H1 (cell line): Measurements from ENCODE around the gene RLN1.

Experiments used
- CBX5 ChIP-seq: fragments of 300-800, 300-1000 bp; sonication (generic); IDR thresholded peaks from 2 replicates; pipeline ENCODE4 v1.7.1; 2016; ENCODE audit warnings: antibody characterized with exemption, low read length, low read depth
- EGR1 ChIP-seq: IDR thresholded peaks from 2 replicates; pipeline ENCODE4 v1.6.1; 2011; ENCODE audit warnings: low read depth, low read length, borderline replicate concordance
- JUN ChIP-seq: IDR thresholded peaks from 2 replicates; pipeline ENCODE4 v1.6.1; 2011; ENCODE audit warnings: low read depth, mild to moderate bottlenecking, improper control_type of control experiment, low read length
- KDM4A ChIP-seq: IDR thresholded peaks from one replicate; pipeline ENCODE4 v1.7.1; 2012; ENCODE audit warnings: low read depth, mild to moderate bottlenecking, moderate library complexity, low read length, inconsistent platforms; ENCODE audit not compliant: severe bottlenecking
- PHF8 ChIP-seq: fragments of 200-600 bp; sonication (generic); conservative IDR thresholded peaks from 2 replicates; pipeline ENCODE4 v1.7.1; 2012; ENCODE audit warnings: low read depth, mild to moderate bottlenecking, inconsistent platforms, low read length, moderate library complexity
- POLR2AphosphoS5 ChIP-seq: IDR thresholded peaks from 2 replicates; pipeline ENCODE4 v1.6.1; 2011; ENCODE audit warnings: low read depth, low read length
- RAD21 ChIP-seq, 2 experiments: IDR thresholded peaks in 1 of 2; conservative IDR thresholded peaks in 1 of 2; 2 replicates each; pipeline ENCODE4 v1.6.1; 2011; ENCODE audit warnings: low read depth in 2 of 2, low read length in 2 of 2, improper control_type of control experiment in 1 of 2, inconsistent platforms in 1 of 2, mild to moderate bottlenecking in 1 of 2, moderate library complexity in 1 of 2
- TAF1 ChIP-seq: IDR thresholded peaks from 2 replicates; pipeline ENCODE4 v1.6.1; 2011; ENCODE audit warnings: mild to moderate bottlenecking, low read depth, low read length
- TF ChIP-seq, protein P1 (sequence below): IDR thresholded peaks from 2 replicates; pipeline ENCODE4 v1.6.1; 2011; ENCODE audit warnings: low read depth, mild to moderate bottlenecking, low read length; ENCODE audit not compliant: insufficient read depth
- TF ChIP-seq, protein P2 (sequence below), 3 experiments: IDR thresholded peaks; 1 replicate in 2 of 3; 2 replicates in 1 of 3; pipeline versions ENCODE4 v1.5.1 to v1.6.1; 2011; ENCODE audit warnings: low read length in 3 of 3, mild to moderate bottlenecking in 3 of 3, inconsistent platforms in 2 of 3, low read depth in 1 of 3, moderate library complexity in 1 of 3; ENCODE audit not compliant: insufficient read depth in 1 of 3; ENCODE audit errors: control extremely low read depth in 1 of 3

- TF ChIP-seq KDM4A (no peak), CBX5 (no peak), PHF8 (no peak), JUN (no peak), TAF1 (no peak), POLR2AphosphoS5 (no peak), EGR1 (no peak), RAD21 (IDR thresholded peaks at IDR 0.05 in 1 of 2, conservative IDR thresholded peaks at IDR 0.05 in 1 of 2; ENCODE audit: low read depth in 2 of 2, low read length in 2 of 2) (no peak)
- TF ChIP-seq, protein P1, sequence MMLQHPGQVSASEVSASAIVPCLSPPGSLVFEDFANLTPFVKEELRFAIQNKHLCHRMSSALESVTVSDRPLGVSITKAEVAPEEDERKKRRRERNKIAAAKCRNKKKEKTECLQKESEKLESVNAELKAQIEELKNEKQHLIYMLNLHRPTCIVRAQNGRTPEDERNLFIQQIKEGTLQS = no peak
- TF ChIP-seq, protein P2, sequence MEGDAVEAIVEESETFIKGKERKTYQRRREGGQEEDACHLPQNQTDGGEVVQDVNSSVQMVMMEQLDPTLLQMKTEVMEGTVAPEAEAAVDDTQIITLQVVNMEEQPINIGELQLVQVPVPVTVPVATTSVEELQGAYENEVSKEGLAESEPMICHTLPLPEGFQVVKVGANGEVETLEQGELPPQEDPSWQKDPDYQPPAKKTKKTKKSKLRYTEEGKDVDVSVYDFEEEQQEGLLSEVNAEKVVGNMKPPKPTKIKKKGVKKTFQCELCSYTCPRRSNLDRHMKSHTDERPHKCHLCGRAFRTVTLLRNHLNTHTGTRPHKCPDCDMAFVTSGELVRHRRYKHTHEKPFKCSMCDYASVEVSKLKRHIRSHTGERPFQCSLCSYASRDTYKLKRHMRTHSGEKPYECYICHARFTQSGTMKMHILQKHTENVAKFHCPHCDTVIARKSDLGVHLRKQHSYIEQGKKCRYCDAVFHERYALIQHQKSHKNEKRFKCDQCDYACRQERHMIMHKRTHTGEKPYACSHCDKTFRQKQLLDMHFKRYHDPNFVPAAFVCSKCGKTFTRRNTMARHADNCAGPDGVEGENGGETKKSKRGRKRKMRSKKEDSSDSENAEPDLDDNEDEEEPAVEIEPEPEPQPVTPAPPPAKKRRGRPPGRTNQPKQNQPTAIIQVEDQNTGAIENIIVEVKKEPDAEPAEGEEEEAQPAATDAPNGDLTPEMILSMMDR (IDR thresholded peaks at IDR 0.05; ENCODE audit: control extremely low read depth in 1 of 3, insufficient read depth in 1 of 3, low read depth in 1 of 3, low read length in 3 of 3) = no peak
These were observed 13.5 kb downstream of the RLN1 start for GRCh38 chr9:5326187-5326586.
